Tibial artery (tissue), 4 donors: ENCODE measurements around the gene TNNC1.

ENCODE experiments used
- DNase-seq, 2 donors: peaks; one replicate each; pipeline ENCODE4 v3.0.0-alpha.2; 2019
- H3K27ac ChIP-seq, 2 donors: fragments of 200-600 bp; sonication (generic) in 1 of 2; 1 replicate in 1 of 2; 2 replicates in 1 of 2; pipeline ENCODE4 v1.5.1; 2018 to 2019; ENCODE audit warnings: mild to moderate bottlenecking in 1 of 2
- H3K27me3 ChIP-seq, 2 donors: fragments of 200-600 bp; sonication (generic) in 1 of 2; one replicate each; pipeline versions ENCODE4 v1.5.1 to v1.6.0; 2016 to 2019
- H3K36me3 ChIP-seq, 3 donors: fragments of 200-600 bp; sonication (generic) in 2 of 3; one replicate each; pipeline ENCODE4 v1.5.1; 2016 to 2019; ENCODE audit warnings: mild to moderate bottlenecking in 2 of 3
- H3K4me1 ChIP-seq, 4 donors: fragments of 200-600 bp; sonication (generic) in 2 of 4; 1 replicate in 3 of 4; 2 replicates in 1 of 4; pipeline ENCODE4 v1.5.1; 2016 to 2019
- H3K4me3 ChIP-seq, 2 donors: fragments of 200-600 bp; sonication (generic) in 1 of 2; 1 replicate in 1 of 2; 2 replicates in 1 of 2; pipeline ENCODE4 v1.5.1; 2018 to 2019; ENCODE audit warnings: mild to moderate bottlenecking in 2 of 2
- H3K9me3 ChIP-seq, 3 donors: fragments of 200-600 bp; sonication (generic) in 1 of 3; one replicate each; pipeline ENCODE4 v1.5.1; 2016 to 2019
- CTCF ChIP-seq, 2 experiments: fragments of 200-600 bp in 1 of 2; fragments of 450-650 bp in 1 of 2; IDR thresholded peaks; one replicate each; pipeline ENCODE4 v1.5.1; 2017 to 2019; ENCODE audit warnings: antibody characterized with exemption in 2 of 2, mild to moderate bottlenecking in 1 of 2, moderate library complexity in 1 of 2
- intact Hi-C: fragments of 100-400 bp; cut with DNase I; formaldehyde crosslinking; loops from one replicate; pipeline ENCODE4 v1.15.0; 2023; ENCODE audit warnings: low total_unique reads

Gene TNNC1

GRCh38 chr3:52477076-52477795 is 23.4 kb upstream of the TNNC1 start:
- no peaks in the 10 kb centered on the region for H3K27me3 ChIP-seq
- intact Hi-C loops, result loop anchor here (10.0 kb wide), 1 partner anchor 58 kb away; the partner anchor contains the start of genes NT5DC2 and UQCC5
- peaks cover 95 to 100% (median 100%) of the 10 kb centered on the region in 3 donors for H3K36me3 ChIP-seq
- no peak overlapping the region for H3K4me3 ChIP-seq
- no peak overlapping the region for H3K27ac ChIP-seq
- peaks cover 0 to 2% (median 0%) of the 10 kb centered on the region in 4 donors for H3K4me1 ChIP-seq
- no peaks in the 10 kb centered on the region for H3K9me3 ChIP-seq
- no peak for TF ChIP-seq CTCF (IDR thresholded peaks at IDR 0.05)
- no peak for DNase-seq

GRCh38 chr3:52473026-52473425 is 19.2 kb upstream of the TNNC1 start:
- no peak overlapping the region for H3K4me3 ChIP-seq
- no peak for TF ChIP-seq CTCF (IDR thresholded peaks at IDR 0.05)
- intact Hi-C loops, result loop anchor here (10.0 kb wide), 1 partner anchor 62 kb away; the partner anchor contains the start of genes NT5DC2 and UQCC5
- peaks cover 0 to 17% (median 7%) of the 10 kb centered on the region in 4 donors for H3K4me1 ChIP-seq
- H3K9me3 ChIP-seq, result no peaks in the 10 kb centered on the region
- no peak for DNase-seq
- H3K36me3 ChIP-seq, result peaks cover 62 to 82% (median 72%) of the 10 kb centered on the region in 3 donors
- no peak overlapping the region for H3K27ac ChIP-seq
- H3K27me3 ChIP-seq, result no peaks in the 10 kb centered on the region

- no peaks in the 10 kb centered on the region for H3K27me3 ChIP-seq
- peaks cover 56 to 79% (median 66%) of the 10 kb centered on the region in 3 donors for H3K36me3 ChIP-seq
- H3K4me1 ChIP-seq, result peaks cover 0 to 17% (median 7%) of the 10 kb centered on the region in 4 donors
- no peak overlapping the region for H3K27ac ChIP-seq
- intact Hi-C loops, result loop anchor here (10.0 kb wide), 1 partner anchor 62 kb away; the partner anchor contains the start of genes NT5DC2 and UQCC5
- no peak for TF ChIP-seq CTCF (IDR thresholded peaks at IDR 0.05)
- H3K4me3 ChIP-seq, result no peak overlapping the region
- DNase-seq, result no peak
- no peaks in the 10 kb centered on the region for H3K9me3 ChIP-seq
These were observed 18.6 kb upstream of the TNNC1 start for GRCh38 chr3:52472239-52473000.

- TF ChIP-seq CTCF (IDR thresholded peaks at IDR 0.05), result peak; percentile 65 to 66
- Histone ChIP-seq H3K27ac (no peak overlapping the region), H3K4me3 (no peak overlapping the region), H3K4me1 (peaks cover 0 to 17% (median 7%) of the 10 kb centered on the region in 4 donors), H3K9me3 (no peaks in the 10 kb centered on the region), H3K27me3 (no peaks in the 10 kb centered on the region), H3K36me3 (peaks cover 47 to 70% (median 57%) of the 10 kb centered on the region in 3 donors)
- DNase-seq, result peak; percentile 67 to 83
- intact Hi-C loops, result loop anchor here (10.0 kb wide), 1 partner anchor 63 kb away; the partner anchor contains the start of genes NT5DC2 and UQCC5
These were observed 17.8 kb upstream of the TNNC1 start for GRCh38 chr3:52471371-52472238.

GRCh38 chr3:52470920-52471319 is 17.1 kb upstream of the TNNC1 start:
- H3K27me3 ChIP-seq, result no peaks in the 10 kb centered on the region
- no peaks in the 10 kb centered on the region for H3K9me3 ChIP-seq
- H3K4me1 ChIP-seq, result peaks cover 0 to 17% (median 7%) of the 10 kb centered on the region in 4 donors
- intact Hi-C loops, result loop anchor here (10.0 kb wide), 1 partner anchor 64 kb away; the partner anchor contains the start of genes NT5DC2 and UQCC5
- H3K4me3 ChIP-seq, result no peak overlapping the region
- no peak for DNase-seq
- H3K27ac ChIP-seq, result no peak overlapping the region
- H3K36me3 ChIP-seq, result peaks cover 41 to 67% (median 52%) of the 10 kb centered on the region in 3 donors
- TF ChIP-seq CTCF (IDR thresholded peaks at IDR 0.05), result no peak
